K562 (cell line): ENCODE measurements around the gene PRKAA2. TPM values are rescaled to one million over a fixed set of nuclear protein-coding genes. Genes with fewer than 3 reads are reported as not detected.

Experiments
- ATAC-seq: fragments of 200-7000 bp; cut with Tn5 transposase; 3 replicates; pipeline ENCODE4 v1.9.1; 2020; ENCODE audit warnings: moderate library complexity
- BruUV-seq: library from RNA; stranded (reverse); fragments of 400-500 nt; replicated peaks from 2 replicates; lab custom pipeline; 2021; lab: Mats Ljungman, UMichigan
- CTCF ChIA-PET: fragments of 300-600 bp; formaldehyde crosslinking; extraction: SDS; loops from one replicate; lab custom pipeline; 2021; ENCODE audit warnings: low intra/inter-chr PET ratio; lab: Yijun Ruan, JAX
- POLR2A ChIA-PET: fragments of 300-600, 350-650 bp; sonication (Branson Sonifier 250); formaldehyde crosslinking; extraction: SDS; loops from one replicate; lab custom pipeline; 2021; ENCODE audit warnings: antibody characterized with exemption, inconsistent platforms; lab: Yijun Ruan, JAX
- DNase-seq, 4 experiments: peaks; one replicate each; pipeline versions ENCODE4 v3.0.0 to v3.0.0-alpha.2; 2011 to 2018; ENCODE audit warnings: low spot score in 3 of 4, mixed read lengths in 3 of 4; ENCODE audit errors: extremely low read depth in 1 of 4
- FAIRE-seq: peaks from 2 replicates; lab custom pipeline; 2011; peaks lifted over from hg19 to GRCh38; lab: Jason Lieb, UNC
- H2AFZ ChIP-seq: 2 replicates; pipeline ENCODE4 v1.6.0; 2011; ENCODE audit warnings: low read depth, low read length, control low read depth, inconsistent platforms
- H3K27ac ChIP-seq: fragments of 200-600 bp; 3 replicates; pipeline ENCODE4 v1.8.0; 2011; ENCODE audit warnings: low read depth, mild to moderate bottlenecking, control low read depth, inconsistent platforms, low read length, moderate library complexity, mixed read lengths; ENCODE audit errors: extremely low read depth
- H3K27me3 ChIP-seq, 2 experiments: fragments of 300-600 bp in 1 of 2; 2 replicates in 1 of 2; 3 replicates in 1 of 2; pipeline versions ENCODE4 v1.6.0 to v1.8.0; 2011; ENCODE audit warnings: inconsistent platforms in 2 of 2, low read length in 2 of 2, mild to moderate bottlenecking in 1 of 2, mixed read lengths in 1 of 2, moderate library complexity in 1 of 2; ENCODE audit not compliant: control insufficient read depth in 2 of 2, insufficient read depth in 2 of 2
- H3K36me3 ChIP-seq: fragments of 300-600 bp; 3 replicates; pipeline ENCODE4 v1.8.0; 2011; ENCODE audit warnings: mild to moderate bottlenecking, low read length, inconsistent platforms; ENCODE audit not compliant: control insufficient read depth, insufficient read depth
- H3K4me1 ChIP-seq, 2 experiments: fragments of 200-600 bp in 1 of 2; replicated peaks in 1 of 2; 2 replicates in 1 of 2; 3 replicates in 1 of 2; pipeline versions ENCODE4 v1.5.1 to v1.8.0; 2011; ENCODE audit warnings: inconsistent platforms in 2 of 2, low read length in 2 of 2, mild to moderate bottlenecking in 1 of 2, mixed read lengths in 1 of 2, moderate library complexity in 1 of 2; ENCODE audit not compliant: control insufficient read depth in 2 of 2, insufficient read depth in 2 of 2
- H3K4me2 ChIP-seq: 2 replicates; pipeline ENCODE4 v1.6.1; 2011; ENCODE audit warnings: low read length, control low read depth, inconsistent platforms, mixed read lengths; ENCODE audit not compliant: insufficient read depth
- H3K4me3 ChIP-seq: fragments of 200-600 bp; sonication (generic), shearing (Covaris generic); 2 replicates; pipeline ENCODE4 v1.5.1; 2016; ENCODE audit warnings: control low read depth, inconsistent platforms
- H3K79me2 ChIP-seq: fragments of 200-600 bp; 3 replicates; pipeline ENCODE4 v1.8.0; 2011; ENCODE audit warnings: low read length, inconsistent platforms; ENCODE audit not compliant: control insufficient read depth, insufficient read depth
- H3K9ac ChIP-seq, 2 experiments: 2 replicates each; pipeline versions ENCODE4 v1.6.0 to v1.6.1; 2011; ENCODE audit warnings: low read depth in 2 of 2, low read length in 2 of 2, control low read depth in 1 of 2, inconsistent platforms in 1 of 2, mild to moderate bottlenecking in 1 of 2, mixed read lengths in 1 of 2; ENCODE audit not compliant: insufficient read depth in 1 of 2
- H3K9me1 ChIP-seq: one replicate; pipeline ENCODE4 v1.6.0; 2011; ENCODE audit warnings: inconsistent platforms, mild to moderate bottlenecking, low read length, moderate library complexity; ENCODE audit not compliant: control insufficient read depth, insufficient read depth
- H3K9me3 ChIP-seq: replicated peaks from 2 replicates; pipeline ENCODE4 v1.5.1; 2011; ENCODE audit warnings: low read depth, low read length, inconsistent platforms; ENCODE audit not compliant: control insufficient read depth, insufficient read depth
- H4K20me1 ChIP-seq: replicated peaks from 2 replicates; pipeline ENCODE4 v1.6.1; 2011; ENCODE audit warnings: low read length, inconsistent platforms, mixed read lengths; ENCODE audit not compliant: control insufficient read depth, insufficient read depth
- DEAF1 ChIP-seq: fragments of 450-650 bp; formaldehyde crosslinking; IDR thresholded peaks from 2 replicates; pipeline ENCODE4 v1.4.0; 2020; ENCODE audit warnings: mild to moderate bottlenecking, moderate library complexity
- DLX4 ChIP-seq: fragments of 250-450 bp; sonication (Bioruptor Pico); IDR thresholded peaks from 2 replicates; pipeline ENCODE4 v1.6.1; 2021; ENCODE audit warnings: mild to moderate bottlenecking
- FOSL1 ChIP-seq: fragments of 200-800 bp; sonication (Bioruptor generic); conservative IDR thresholded peaks from 2 replicates; pipeline ENCODE4 v1.6.1; 2016; ENCODE audit warnings: missing genetic modification characterization, missing compliant biosample characterization
- HDAC6 ChIP-seq: IDR thresholded peaks from 2 replicates; pipeline ENCODE4 v1.6.1; 2012; ENCODE audit warnings: low read depth, mild to moderate bottlenecking, control low read depth, inconsistent platforms, low read length, moderate library complexity
- HNRNPK ChIP-seq: fragments of 200-400 bp; formaldehyde crosslinking; IDR thresholded peaks from one replicate; pipeline ENCODE4 v1.6.1; 2018; ENCODE audit warnings: mild to moderate bottlenecking, low read depth, low read length; ENCODE audit not compliant: poor library complexity, severe bottlenecking
- ILK ChIP-seq: fragments of 450-650 bp; IDR thresholded peaks from 2 replicates; pipeline ENCODE4 v1.6.1; 2016; ENCODE audit warnings: missing genetic modification characterization, low read depth, mild to moderate bottlenecking, missing compliant biosample characterization, moderate library complexity, borderline replicate concordance
- LARP7 ChIP-seq: fragments of 450-650 bp; IDR thresholded peaks from 2 replicates; pipeline ENCODE4 v1.6.1; 2016
- MCM3 ChIP-seq: fragments of 450-650 bp; IDR thresholded peaks from 2 replicates; pipeline ENCODE4 v1.6.1; 2016
- MEF2D ChIP-seq: conservative IDR thresholded peaks from 2 replicates; pipeline ENCODE4 v1.6.1; 2016; ENCODE audit warnings: low read depth, missing genetic modification characterization, missing compliant biosample characterization
- MYNN ChIP-seq, 2 experiments: sonication (generic); formaldehyde crosslinking in 1 of 2; IDR thresholded peaks; 2 replicates each; pipeline versions ENCODE4 v1.5.0 to v1.6.1; 2016 to 2020; ENCODE audit warnings: antibody characterized with exemption in 1 of 2, missing genetic modification reagents in 1 of 2
- NR2C1 ChIP-seq, 2 experiments: fragments of 450-650 bp; IDR thresholded peaks; 2 replicates each; pipeline ENCODE4 v1.6.1; 2017; ENCODE audit warnings: mild to moderate bottlenecking in 2 of 2, antibody characterized with exemption in 1 of 2, inconsistent platforms in 1 of 2, missing compliant biosample characterization in 1 of 2, missing genetic modification characterization in 1 of 2
- ZBED1 ChIP-seq: IDR thresholded peaks from 2 replicates; pipeline ENCODE4 v1.6.1; 2014
- ZBTB49 ChIP-seq: sonication (generic); formaldehyde crosslinking; IDR thresholded peaks from 2 replicates; pipeline ENCODE4 v1.8.0; 2022; ENCODE audit warnings: missing genetic modification reagents, mild to moderate bottlenecking, borderline replicate concordance
- ZFP91 ChIP-seq: sonication (generic); formaldehyde crosslinking; IDR thresholded peaks from 2 replicates; pipeline ENCODE4 v1.8.0; 2022; ENCODE audit warnings: mild to moderate bottlenecking, missing genetic modification reagents
- ZKSCAN3 ChIP-seq: fragments of 250-450 bp; sonication (Bioruptor Pico); IDR thresholded peaks from 2 replicates; pipeline ENCODE4 v1.4.0; 2020
- ZNF217 ChIP-seq: sonication (generic); formaldehyde crosslinking; IDR thresholded peaks from 2 replicates; pipeline ENCODE4 v1.8.0; 2022; ENCODE audit warnings: mild to moderate bottlenecking, missing genetic modification reagents
- WGBS: fragments of 100-300 bp; shearing (Covaris generic); methylation state at CpG from one replicate; pipeline ENCODE4 v1.1.6; 2016; ENCODE audit warnings: low coverage, mixed read lengths; ENCODE audit not compliant: insufficient coverage; ENCODE audit errors: missing lambda C conversion rate; 5-methylcytosine and 5-hydroxymethylcytosine counted together
- in situ Hi-C: fragments of 300-500 bp; cut with MboI; formaldehyde crosslinking; loops from 4 replicates; pipeline ENCODE4 v1.15.0; 2018; ENCODE audit warnings: inconsistent platforms, mixed read lengths
- intact Hi-C: fragments of 100-400 bp; cut with micrococcal nuclease; formaldehyde crosslinking; loops from 2 replicates; pipeline ENCODE4 v1.14.2; 2022
- polyA plus RNA-seq, 8 experiments: library from polyadenylated mRNA; depleted of rRNA in 4 of 8; stranded (reverse) in 5 of 8; unstranded in 3 of 8; fragments of >200 nt; fragmentation: Nextera tagmentation in 2 of 8; fragmentation: Illumina TruSeq in 1 of 8; extraction: Ambion mirVana in 2 of 8; extraction: Trizol in 1 of 8; gene quantifications; 2 replicates each; pipeline versions ENCODE4 v1.2.1 to v1.2.3, GENCODE V29; 2011 to 2014; ENCODE audit warnings: inconsistent platforms in 1 of 8, missing spikeins in 1 of 8
- total RNA-seq, 7 experiments: library from RNA; depleted of rRNA in 6 of 7; stranded (reverse); fragments of >200 nt in 6 of 7; fragmentation: Illumina TruSeq in 2 of 7; extraction: Trizol in 2 of 7; gene quantifications; 2 replicates each; pipeline versions ENCODE4 v1.2.1 to v1.2.3, GENCODE V29; 2011 to 2021; ENCODE audit warnings: low replicate concordance in 1 of 7

The PRKAA2 gene
- total and polyA plus RNA-seq, 9 of the 15 experiments (the other 6 are each of a cell fraction or from before 2014, with no cell fraction given), result 0.01 TPM; not detected in 8

GRCh38 chr1:56627019-56627635 is 18.0 kb upstream of the PRKAA2 start:
- 0% methylated on average over 3 of the region's 3 CpGs for WGBS
- no peak for ATAC-seq
- intact Hi-C loops, result no loop called here
- in situ Hi-C loops, result no loop called here
- no peak overlapping the region for H3K4me2 ChIP-seq
- CTCF ChIA-PET, result no interaction called here
- no peaks in the 10 kb centered on the region for H3K9me1 ChIP-seq
- no peaks in the 10 kb centered on the region for H3K36me3 ChIP-seq
- no peaks in the 10 kb centered on the region for H3K27me3 ChIP-seq
- BruUV-seq, result no TSS peak
- no peaks in the 10 kb centered on the region for H3K79me2 ChIP-seq
- H3K9me3 ChIP-seq, result no peaks in the 10 kb centered on the region
- no peaks in the 10 kb centered on the region for H4K20me1 ChIP-seq
- H3K27ac ChIP-seq, result no peak overlapping the region
- FAIRE-seq, result no peak
- no peak overlapping the region for H3K9ac ChIP-seq
- no peak overlapping the region for H2AFZ ChIP-seq
- no peak overlapping the region for H3K4me3 ChIP-seq
- POLR2A ChIA-PET, result interaction anchor here (0.8 kb wide), 1 partner anchor 9 kb away, joined by 3 read pairs; no protein-coding TSS in a partner anchor
- no peak for DNase-seq
- no peaks in the 10 kb centered on the region for H3K4me1 ChIP-seq
- TF ChIP-seq MCM3 (no peak), DEAF1 (CRISPR knock-in tag) (no peak), NR2C1 (IDR thresholded peaks at IDR 0.05) (no peak), NR2C1 (tag; IDR thresholded peaks at IDR 0.05) (no peak), HDAC6 (no peak), LARP7 (no peak), ZNF217 (CRISPR knock-in tag) (no peak), ZBTB49 (no peak), HNRNPK (no peak), MYNN (IDR thresholded peaks at IDR 0.05) (no peak), MYNN (CRISPR knock-in tag; IDR thresholded peaks at IDR 0.05) (no peak), ILK (tag) (no peak), DLX4 (CRISPR knock-in tag) (no peak), ZKSCAN3 (CRISPR knock-in tag) (no peak), MEF2D (tag) (no peak), ZBED1 (no peak), FOSL1 (tag) (no peak), ZFP91 (CRISPR knock-in tag) (no peak)
